Iris pigment epithelial cell (primary cell): ENCODE results near the gene TIAM2.
A peak's percentile ranks its signal among the peaks of the same experiment; 100 is the strongest.
"Not testable (repeated sequence)": the region's sequence is repeated elsewhere in the genome, so short reads cannot be mapped to it uniquely, and the experiment has no call there.

Experiments
- DNase-seq: peaks from one replicate; pipeline ENCODE4 v3.0.0-alpha.2; 2011; ENCODE audit warnings: low read depth

The TIAM2 gene

GRCh38 chr6:155200012-155200411 is 204.9 kb downstream of the TIAM2 start:
- peak; percentile 81 for DNase-seq

- DNase-seq: peak; percentile 90
Measured at GRCh38 chr6:155201461-155202226, 206.5 kb downstream of the TIAM2 start.

- no peak for DNase-seq
Measured at GRCh38 chr6:155207223-155207622, 212.1 kb downstream of the TIAM2 start.

GRCh38 chr6:155212106-155212505 is 217.0 kb downstream of the TIAM2 start:
- no peak for DNase-seq

GRCh38 chr6:155212616-155213380 is 217.7 kb downstream of the TIAM2 start:
- DNase-seq: no peak

GRCh38 chr6:155213611-155214372 is 218.7 kb downstream of the TIAM2 start:
- no peak for DNase-seq

- no peak for DNase-seq
Measured at GRCh38 chr6:155215906-155216305, 220.8 kb downstream of the TIAM2 start.

- no peak for DNase-seq
Measured at GRCh38 chr6:155216312-155217046, 221.4 kb downstream of the TIAM2 start.

GRCh38 chr6:155218711-155219110 is 223.6 kb downstream of the TIAM2 start:
- DNase-seq: not testable (repeated sequence)

GRCh38 chr6:155219299-155219698 is 224.2 kb downstream of the TIAM2 start:
- no peak for DNase-seq

GRCh38 chr6:155219858-155220301 is 224.8 kb downstream of the TIAM2 start:
- DNase-seq: no peak

GRCh38 chr6:155221086-155221485 is 226.0 kb downstream of the TIAM2 start:
- no peak for DNase-seq

GRCh38 chr6:155222506-155222905 is 227.4 kb downstream of the TIAM2 start:
- DNase-seq: no peak

- peak; percentile 98 for DNase-seq
Measured at GRCh38 chr6:155223646-155224451, 228.7 kb downstream of the TIAM2 start.

- no peak for DNase-seq
Measured at GRCh38 chr6:155224618-155225017, 229.5 kb downstream of the TIAM2 start.

GRCh38 chr6:155227046-155227445 is 231.9 kb downstream of the TIAM2 start:
- DNase-seq: no peak

- no peak for DNase-seq
Measured at GRCh38 chr6:155228546-155229166, 233.5 kb downstream of the TIAM2 start.

- DNase-seq: not testable (repeated sequence)
Measured at GRCh38 chr6:155230975-155231374, 235.9 kb downstream of the TIAM2 start.

- DNase-seq: no peak
Measured at GRCh38 chr6:155232848-155233247, 237.7 kb downstream of the TIAM2 start.

GRCh38 chr6:155234167-155234566 is 239.1 kb downstream of the TIAM2 start:
- peak; percentile 17 for DNase-seq
